Large intestine (tissue), 3 donors: ENCODE data around the gene LUZP1. TPM values are rescaled to one million over a fixed set of nuclear protein-coding genes. Genes with fewer than 3 reads are reported as not detected.
A peak's percentile ranks its signal among the peaks of the same experiment; 100 is the strongest.
"Not testable (repeated sequence)": the region's sequence is repeated elsewhere in the genome, so short reads cannot be mapped to it uniquely, and the experiment has no call there.

Experiments
- DNase-seq, 2 donors: peaks; one replicate each; pipeline versions ENCODE4 v3.0.0 to v3.0.0-alpha.2; 2013
- H3K27ac ChIP-seq: one replicate; pipeline ENCODE4 v1.5.1; 2013; ENCODE audit warnings: low read length
- H3K27me3 ChIP-seq: 2 replicates; pipeline ENCODE4 v1.6.1; 2013; ENCODE audit warnings: low read length; ENCODE audit not compliant: control insufficient read depth, insufficient read depth
- H3K36me3 ChIP-seq: 2 replicates; pipeline ENCODE4 v1.6.1; 2013; ENCODE audit warnings: low read length; ENCODE audit not compliant: control insufficient read depth, insufficient read depth
- H3K4me1 ChIP-seq: one replicate; pipeline ENCODE4 v1.6.1; 2013; ENCODE audit warnings: low read length; ENCODE audit not compliant: control insufficient read depth, insufficient read depth
- H3K4me3 ChIP-seq: one replicate; pipeline ENCODE4 v1.5.1; 2013; ENCODE audit warnings: low read length
- H3K9me3 ChIP-seq: one replicate; pipeline ENCODE4 v1.6.1; 2013; ENCODE audit warnings: mild to moderate bottlenecking, low read depth, low read length, moderate library complexity; ENCODE audit not compliant: control insufficient read depth
- WGBS: methylation state at CpG from one replicate; pipeline ENCODE4 v1.1.5; 2013; ENCODE audit warnings: low lambda C conversion rate; ENCODE audit not compliant: insufficient coverage; 5-methylcytosine and 5-hydroxymethylcytosine counted together
- polyA plus RNA-seq: library from polyadenylated mRNA; unstranded; fragments of 120-200 nt; gene quantifications from one replicate; pipeline ENCODE4 v1.2.1, GENCODE V29; 2013

Gene LUZP1
- polyA plus RNA-seq, 1 donor: 23.7 TPM

GRCh38 chr1:23191199-23191598 lies 22.5 kb upstream of the LUZP1 start:
- no CpG with 5 or more reads among the region's 3 CpGs for WGBS
- Histone ChIP-seq H3K27me3 (no peaks in the 10 kb centered on the region), H3K9me3 (no peaks in the 10 kb centered on the region), H3K4me3 (no peak overlapping the region), H3K4me1 (peaks cover 11% of the 10 kb centered on the region), H3K27ac (no peak overlapping the region), H3K36me3 (no peaks in the 10 kb centered on the region)
- DNase-seq: no peak

- H3K27ac ChIP-seq: peak overlapping the region; percentile 66
- H3K4me1 ChIP-seq: peaks cover 11% of the 10 kb centered on the region
- WGBS: 100% methylated on average over 1 of the region's 13 CpGs
- H3K9me3 ChIP-seq, H3K36me3 ChIP-seq, H3K4me3 ChIP-seq, H3K27me3 ChIP-seq: not testable (repeated sequence)
- DNase-seq: peak; percentile 32 to 58
These were observed 20.3 kb upstream of the LUZP1 start for GRCh38 chr1:23188936-23189452.

- peak overlapping the region; percentile 66 for H3K27ac ChIP-seq
- WGBS: no CpG with 5 or more reads among the region's 6 CpGs
- DNase-seq: peak; percentile 79 to 92
- no peaks in the 10 kb centered on the region for H3K9me3 ChIP-seq
- no peaks in the 10 kb centered on the region for H3K27me3 ChIP-seq
- H3K4me3 ChIP-seq: no peak overlapping the region
- H3K36me3 ChIP-seq: no peaks in the 10 kb centered on the region
- peaks cover 11% of the 10 kb centered on the region for H3K4me1 ChIP-seq
These were observed 19.8 kb upstream of the LUZP1 start for GRCh38 chr1:23188434-23188884.

GRCh38 chr1:23187637-23188036 lies 19.0 kb upstream of the LUZP1 start:
- WGBS: no CpG with 5 or more reads among the region's 5 CpGs
- DNase-seq: peak; percentile 89 to 95
- Histone ChIP-seq H3K4me3 (no peak overlapping the region), H3K27ac (peak overlapping the region; percentile 48), H3K36me3 (no peaks in the 10 kb centered on the region), H3K4me1 (peaks cover 11% of the 10 kb centered on the region), H3K9me3 (no peaks in the 10 kb centered on the region), H3K27me3 (no peaks in the 10 kb centered on the region)

GRCh38 chr1:23185381-23185780 lies 16.7 kb upstream of the LUZP1 start:
- WGBS: 100% methylated on average over 1 of the region's 4 CpGs

GRCh38 chr1:23184212-23184934 lies 15.7 kb upstream of the LUZP1 start:
- peak in 1 of 2 donors; percentile 41 for DNase-seq
- Histone ChIP-seq H3K27ac (no peak overlapping the region), H3K4me1 (peaks cover 11% of the 10 kb centered on the region), H3K27me3 (no peaks in the 10 kb centered on the region), H3K9me3 (no peaks in the 10 kb centered on the region), H3K36me3 (no peaks in the 10 kb centered on the region), H3K4me3 (peak overlapping the region; percentile 21)
- WGBS: no CpG with 5 or more reads among the region's 10 CpGs

More at GRCh38 chr1:23185381-23185780, 16.7 kb upstream of the LUZP1 start:
- Histone ChIP-seq H3K36me3 (no peaks in the 10 kb centered on the region), H3K4me3 (no peak overlapping the region), H3K4me1 (peaks cover 11% of the 10 kb centered on the region), H3K27me3 (no peaks in the 10 kb centered on the region), H3K27ac (no peak overlapping the region), H3K9me3 (no peaks in the 10 kb centered on the region)
- no peak for DNase-seq

- H3K4me1 ChIP-seq: peaks cover 4% of the 10 kb centered on the region
- no peak overlapping the region for H3K27ac ChIP-seq
- WGBS: 87% methylated on average over 2 of the region's 2 CpGs
- peaks cover 2% of the 10 kb centered on the region for H3K9me3 ChIP-seq
- peaks cover 5% of the 10 kb centered on the region for H3K27me3 ChIP-seq
- no peak overlapping the region for H3K4me3 ChIP-seq
- H3K36me3 ChIP-seq: no peaks in the 10 kb centered on the region
- DNase-seq: no peak
These were observed 11.2 kb upstream of the LUZP1 start for GRCh38 chr1:23179862-23180261.

- Histone ChIP-seq H3K27me3 (peaks cover 5% of the 10 kb centered on the region), H3K4me1 (peaks cover 4% of the 10 kb centered on the region), H3K27ac (no peak overlapping the region), H3K4me3 (no peak overlapping the region), H3K9me3 (peaks cover 2% of the 10 kb centered on the region), H3K36me3 (no peaks in the 10 kb centered on the region)
- no peak for DNase-seq
- WGBS: no CpG with 5 or more reads among the region's 6 CpGs
These were observed 10.3 kb upstream of the LUZP1 start for GRCh38 chr1:23178950-23179349.

- Histone ChIP-seq H3K36me3 (no peaks in the 10 kb centered on the region), H3K9me3 (peaks cover 2% of the 10 kb centered on the region), H3K27ac (no peak overlapping the region), H3K27me3 (peaks cover 5% of the 10 kb centered on the region), H3K4me1 (peaks cover 4% of the 10 kb centered on the region), H3K4me3 (no peak overlapping the region)
- DNase-seq: no peak
- WGBS: no CpG with 5 or more reads among the region's 6 CpGs
These were observed 9.8 kb upstream of the LUZP1 start for GRCh38 chr1:23178414-23178813.

GRCh38 chr1:23177438-23178380 lies 9.1 kb upstream of the LUZP1 start:
- Histone ChIP-seq H3K4me3 (peak overlapping the region; percentile 45), H3K4me1 (peaks cover 4% of the 10 kb centered on the region), H3K27ac (peak overlapping the region; percentile 46), H3K36me3 (no peaks in the 10 kb centered on the region), H3K27me3 (peaks cover 5% of the 10 kb centered on the region), H3K9me3 (peaks cover 2% of the 10 kb centered on the region)
- DNase-seq: peak; percentile 51 to 81
- no CpG with 5 or more reads among the region's 62 CpGs for WGBS
